ENCODE data around the gene LIPC. TPM values are rescaled to one million over a fixed set of nuclear protein-coding genes. Genes with fewer than 3 reads are reported as not detected.

LIPC gene
- polyA plus RNA-seq, 1 donor (not counting 4 experiments of a cell fraction or from before 2014, with no cell fraction given): not detected

DNA sequence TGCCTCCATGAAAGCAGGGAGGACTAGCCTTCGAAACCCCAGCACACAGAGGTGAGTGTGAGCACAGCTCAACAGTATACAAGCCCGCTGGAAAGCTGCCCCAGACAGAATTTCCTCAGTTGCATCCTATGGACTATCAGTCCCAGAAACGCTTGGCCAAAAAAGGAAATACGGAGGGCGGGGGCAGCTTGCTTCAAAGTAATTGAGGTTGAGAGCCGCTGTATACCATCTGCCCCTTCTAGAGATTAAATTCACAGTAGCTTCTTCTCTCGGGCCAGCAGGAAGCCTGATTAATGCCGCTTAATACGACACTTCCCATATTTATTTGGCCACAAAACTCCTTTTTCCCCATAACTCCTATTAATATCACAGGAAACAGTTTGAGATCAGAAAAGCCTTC, 88.7 kb downstream of the LIPC start:
- H4K20me1 ChIP-seq (ENCODE audit: control insufficient read depth, extremely low read depth, insufficient read depth, low read length): no peaks in the 10 kb centered on the region
- FAIRE-seq: no peak

DNA sequence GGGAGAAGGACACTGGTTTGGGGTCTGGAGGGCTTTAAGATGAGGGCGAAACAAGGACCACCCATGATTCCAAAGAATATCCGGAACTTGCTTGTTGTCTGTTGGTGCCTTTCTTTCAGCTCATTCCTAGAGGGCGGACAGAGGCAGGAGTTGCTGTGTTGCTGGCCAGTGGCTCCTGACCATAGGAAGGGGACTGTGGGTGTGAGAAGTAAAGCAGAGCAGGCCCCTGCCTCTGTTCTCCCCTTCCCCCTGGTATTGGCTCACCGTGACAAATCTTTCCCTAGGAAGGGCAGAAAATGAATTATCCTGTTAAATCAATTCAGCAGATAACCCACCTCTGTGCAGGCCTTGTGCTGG, 89.1 kb downstream of the LIPC start:
- Histone ChIP-seq H3K9me3 (ENCODE audit: control insufficient read depth, low read depth, low read length) (no peaks in the 10 kb centered on the region), H3K4me2 (ENCODE audit: control insufficient read depth, extremely low read depth, insufficient read depth, low read depth, low read length) (peak overlapping the region; percentile 53), H3K79me2 (ENCODE audit: control insufficient read depth, insufficient read depth, low read length) (no peaks in the 10 kb centered on the region), H3K4me3 (ENCODE audit: control insufficient read depth in 2 of 3, extremely low read depth in 1 of 3, insufficient read depth in 2 of 3, low read depth in 1 of 3, low read length in 3 of 3) (no peak overlapping the region), H4K20me1 (ENCODE audit: control insufficient read depth, extremely low read depth, insufficient read depth, low read length) (no peaks in the 10 kb centered on the region), H3K4me1 (ENCODE audit: control insufficient read depth, extremely low read depth, insufficient read depth, low read length) (peaks cover 25% of the 10 kb centered on the region), H3K36me3 (ENCODE audit: control insufficient read depth in 2 of 2, extremely low read depth in 1 of 2, insufficient read depth in 2 of 2, low read length in 2 of 2) (no peaks in the 10 kb centered on the region), H3K27ac (ENCODE audit: control insufficient read depth, insufficient read depth, low read length) (peak overlapping the region; percentile 82), H3K9ac (ENCODE audit: control insufficient read depth, extremely low read depth, insufficient read depth, low read length) (peak overlapping the region; percentile 65), H3K27me3 (ENCODE audit: control insufficient read depth, extremely low read depth, insufficient read depth, low read length) (no peaks in the 10 kb centered on the region), H2AFZ (ENCODE audit: control insufficient read depth, low read length) (peak overlapping the region; percentile 79), H3K9me1 (ENCODE audit: control insufficient read depth, extremely low read depth, insufficient read depth, low read length) (no peaks in the 10 kb centered on the region)
- DNase-seq (ENCODE audit: low read depth, low spot score) (no peak), FAIRE-seq (no peak)
- TF ChIP-seq, protein P1, sequence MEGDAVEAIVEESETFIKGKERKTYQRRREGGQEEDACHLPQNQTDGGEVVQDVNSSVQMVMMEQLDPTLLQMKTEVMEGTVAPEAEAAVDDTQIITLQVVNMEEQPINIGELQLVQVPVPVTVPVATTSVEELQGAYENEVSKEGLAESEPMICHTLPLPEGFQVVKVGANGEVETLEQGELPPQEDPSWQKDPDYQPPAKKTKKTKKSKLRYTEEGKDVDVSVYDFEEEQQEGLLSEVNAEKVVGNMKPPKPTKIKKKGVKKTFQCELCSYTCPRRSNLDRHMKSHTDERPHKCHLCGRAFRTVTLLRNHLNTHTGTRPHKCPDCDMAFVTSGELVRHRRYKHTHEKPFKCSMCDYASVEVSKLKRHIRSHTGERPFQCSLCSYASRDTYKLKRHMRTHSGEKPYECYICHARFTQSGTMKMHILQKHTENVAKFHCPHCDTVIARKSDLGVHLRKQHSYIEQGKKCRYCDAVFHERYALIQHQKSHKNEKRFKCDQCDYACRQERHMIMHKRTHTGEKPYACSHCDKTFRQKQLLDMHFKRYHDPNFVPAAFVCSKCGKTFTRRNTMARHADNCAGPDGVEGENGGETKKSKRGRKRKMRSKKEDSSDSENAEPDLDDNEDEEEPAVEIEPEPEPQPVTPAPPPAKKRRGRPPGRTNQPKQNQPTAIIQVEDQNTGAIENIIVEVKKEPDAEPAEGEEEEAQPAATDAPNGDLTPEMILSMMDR (optimal IDR thresholded peaks at IDR 0.05 in 1 of 3, IDR thresholded peaks at IDR 0.05 in 1 of 3, conservative IDR thresholded peaks at IDR 0.05 in 1 of 3; ENCODE audit: extremely low read depth in 1 of 3, insufficient read depth in 2 of 3, low read length in 3 of 3): no peak
- TF ChIP-seq EZH2 (IDR thresholded peaks at IDR 0.05; ENCODE audit: low read length): no peak
- dilution Hi-C loops (cut with MboI; ENCODE audit: extremely low pct_ligation_motif_present, low sequenced_read_pairs): no loop called here

More for the DNA sequence above, 88.7 kb downstream of the LIPC start:
- DNase-seq (ENCODE audit: low read depth, low spot score): no peak
- Histone ChIP-seq H3K36me3 (ENCODE audit: control insufficient read depth in 2 of 2, extremely low read depth in 1 of 2, insufficient read depth in 2 of 2, low read length in 2 of 2) (no peaks in the 10 kb centered on the region), H3K27me3 (ENCODE audit: control insufficient read depth, extremely low read depth, insufficient read depth, low read length) (no peaks in the 10 kb centered on the region), H3K4me3 (ENCODE audit: control insufficient read depth in 2 of 3, extremely low read depth in 1 of 3, insufficient read depth in 2 of 3, low read depth in 1 of 3, low read length in 3 of 3) (no peak overlapping the region), H3K9ac (ENCODE audit: control insufficient read depth, extremely low read depth, insufficient read depth, low read length) (no peak overlapping the region), H3K27ac (ENCODE audit: control insufficient read depth, insufficient read depth, low read length) (peak overlapping the region; percentile 82), H3K9me3 (ENCODE audit: control insufficient read depth, low read depth, low read length) (no peaks in the 10 kb centered on the region), H2AFZ (ENCODE audit: control insufficient read depth, low read length) (no peak overlapping the region), H3K9me1 (ENCODE audit: control insufficient read depth, extremely low read depth, insufficient read depth, low read length) (no peaks in the 10 kb centered on the region), H3K79me2 (ENCODE audit: control insufficient read depth, insufficient read depth, low read length) (no peaks in the 10 kb centered on the region), H3K4me2 (ENCODE audit: control insufficient read depth, extremely low read depth, insufficient read depth, low read depth, low read length) (peak overlapping the region; percentile 53), H3K4me1 (ENCODE audit: control insufficient read depth, extremely low read depth, insufficient read depth, low read length) (peaks cover 25% of the 10 kb centered on the region)
- no peak for TF ChIP-seq EZH2 (IDR thresholded peaks at IDR 0.05; ENCODE audit: low read length)
- TF ChIP-seq, protein P1 (optimal IDR thresholded peaks at IDR 0.05 in 1 of 3, IDR thresholded peaks at IDR 0.05 in 1 of 3, conservative IDR thresholded peaks at IDR 0.05 in 1 of 3; ENCODE audit: extremely low read depth in 1 of 3, insufficient read depth in 2 of 3, low read length in 3 of 3): no peak
- dilution Hi-C loops (cut with MboI; ENCODE audit: extremely low pct_ligation_motif_present, low sequenced_read_pairs): no loop called here
